ENCODE results near the gene LBH. TPM values are rescaled to one million over a fixed set of nuclear protein-coding genes. Genes with fewer than 3 reads are reported as not detected.

Gene LBH
- total RNA-seq, 1 donor from 2014 or later, result 18.7 TPM

- TF ChIP-seq CTCF (IDR thresholded peaks at IDR 0.05; ENCODE audit: insufficient read depth, low read length, severe bottlenecking), result no peak
- DNase-seq (ENCODE audit: low read depth) (no peak), FAIRE-seq (no peak)
- Histone ChIP-seq H3K4me3 (ENCODE audit: low read depth, low read length) (peak overlapping the region; percentile 48), H3K27me3 (ENCODE audit: control insufficient read depth, insufficient read depth, low read length) (no peaks in the 10 kb centered on the region), H3K36me3 (ENCODE audit: control insufficient read depth, insufficient read depth, low read length) (no peaks in the 10 kb centered on the region)
Measured at GRCh38 chr2:30232801-30233130, 1.4 kb downstream of the LBH start.

DNA sequence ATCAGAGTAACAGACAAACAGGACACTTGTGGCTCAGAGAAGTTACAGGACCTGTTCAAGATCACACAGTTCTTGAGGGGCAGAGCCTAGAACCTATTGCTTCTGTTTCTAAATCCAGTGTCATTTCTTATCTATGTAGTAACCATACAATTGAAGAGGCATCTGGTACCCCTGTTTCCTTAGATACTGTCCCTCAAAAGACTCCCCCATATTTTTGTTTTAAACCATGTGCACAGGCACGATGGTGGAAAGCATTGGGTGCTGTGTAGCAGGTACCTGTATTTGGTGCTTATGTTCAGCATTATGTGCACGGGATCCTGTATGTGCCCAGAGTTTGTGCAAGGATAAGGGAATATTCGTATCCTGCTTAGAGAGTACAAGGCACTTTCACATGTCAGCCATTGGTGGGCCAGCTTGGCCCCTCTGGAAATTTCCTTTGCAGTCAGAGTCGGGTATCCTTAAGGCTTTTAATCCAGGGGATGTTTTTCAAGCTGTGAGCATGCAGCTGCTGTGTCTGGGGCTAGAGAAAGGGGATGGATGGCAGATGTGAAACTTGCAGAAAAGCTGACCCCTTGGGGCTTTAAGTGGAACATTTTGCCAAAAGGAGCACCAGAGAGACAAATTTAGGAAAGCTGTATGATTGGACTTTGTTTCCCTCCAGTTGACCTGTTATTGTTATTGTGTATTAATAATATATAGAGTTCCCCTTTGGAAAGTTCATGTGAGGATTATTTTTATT, 2.1 kb downstream of the LBH start:
- no peak overlapping the region for H3K4me3 ChIP-seq (ENCODE audit: low read depth, low read length)
- FAIRE-seq (no peak), DNase-seq (ENCODE audit: low read depth) (peak; percentile 19)
- no peaks in the 10 kb centered on the region for H3K27me3 ChIP-seq (ENCODE audit: control insufficient read depth, insufficient read depth, low read length)
- TF ChIP-seq CTCF (IDR thresholded peaks at IDR 0.05; ENCODE audit: insufficient read depth, low read length, severe bottlenecking), result no peak
- no peaks in the 10 kb centered on the region for H3K36me3 ChIP-seq (ENCODE audit: control insufficient read depth, insufficient read depth, low read length)

DNA sequence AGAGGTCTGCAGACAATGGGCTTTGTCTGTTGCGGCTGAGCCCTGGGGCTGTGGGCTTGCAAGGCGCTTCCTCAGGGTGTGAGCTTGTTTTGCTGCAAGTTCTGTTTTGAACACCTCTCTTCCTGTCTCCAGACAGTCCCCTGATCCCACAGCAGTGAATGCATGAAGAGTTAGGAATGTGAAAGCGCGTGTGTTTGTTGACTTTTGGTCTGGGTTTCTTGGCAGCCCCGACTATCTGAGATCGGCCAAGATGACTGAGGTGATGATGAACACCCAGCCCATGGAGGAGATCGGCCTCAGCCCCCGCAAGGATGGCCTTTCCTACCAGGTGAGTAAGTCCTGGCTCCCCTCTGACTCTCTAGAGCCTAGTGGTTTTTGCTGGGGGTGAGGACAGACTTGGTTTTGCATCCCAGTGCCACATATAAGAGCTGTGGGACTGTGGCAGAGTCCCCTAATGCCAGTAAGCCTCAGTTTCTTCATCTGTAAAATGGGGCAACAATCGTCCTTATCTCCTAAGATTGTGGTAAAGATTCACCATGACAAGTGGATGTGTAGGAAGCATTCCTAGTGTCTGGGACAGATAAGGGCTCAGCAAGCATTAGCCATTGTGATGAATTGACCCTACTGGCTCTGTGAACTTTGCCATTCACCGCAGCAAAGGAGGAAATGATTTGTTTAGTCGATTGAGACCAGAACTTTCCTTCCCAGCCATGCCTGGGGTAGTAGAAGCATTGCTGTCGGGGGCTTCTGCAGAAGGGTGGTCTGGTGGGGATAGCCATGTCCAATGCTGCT, 3.0 kb downstream of the LBH start:
- TF ChIP-seq CTCF (IDR thresholded peaks at IDR 0.05; ENCODE audit: insufficient read depth, low read length, severe bottlenecking), result no peak
- H3K4me3 ChIP-seq (ENCODE audit: low read depth, low read length), result no peak overlapping the region
- no peak for FAIRE-seq
- H3K27me3 ChIP-seq (ENCODE audit: control insufficient read depth, insufficient read depth, low read length), result no peaks in the 10 kb centered on the region
- no peaks in the 10 kb centered on the region for H3K36me3 ChIP-seq (ENCODE audit: control insufficient read depth, insufficient read depth, low read length)
- DNase-seq (ENCODE audit: low read depth), result peak; percentile 98

DNA sequence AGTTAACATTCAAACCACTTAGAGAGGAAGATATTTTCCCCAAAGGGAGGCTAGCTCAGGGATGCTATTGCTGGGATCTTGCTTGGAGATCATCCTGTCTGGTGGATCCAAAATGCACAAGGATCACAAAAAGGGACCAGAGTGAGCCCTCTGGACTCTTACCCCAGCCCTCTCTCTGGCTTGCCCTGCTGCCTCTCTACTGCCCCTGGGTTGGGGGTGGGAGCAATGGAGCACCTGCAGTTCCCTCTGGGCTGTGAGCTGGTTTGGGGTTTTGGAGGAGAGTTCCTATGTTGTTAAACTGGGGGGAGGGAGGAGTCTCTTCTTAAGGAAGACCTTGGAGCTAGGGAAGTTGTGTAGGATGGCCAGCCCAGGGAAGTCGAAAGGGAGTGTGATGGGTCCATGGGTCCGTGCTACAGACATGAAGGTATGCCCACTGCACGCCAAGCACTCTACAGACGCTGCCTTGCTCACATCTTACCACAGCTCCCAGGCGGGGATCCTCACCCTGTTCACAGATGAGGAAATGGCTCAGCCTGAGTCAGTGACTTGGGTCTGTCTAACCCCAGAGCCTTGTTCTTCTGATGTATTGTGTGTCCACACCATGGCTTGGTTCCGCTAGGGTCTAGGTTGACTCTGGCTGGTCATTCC, 3.8 kb downstream of the LBH start:
- DNase-seq (ENCODE audit: low read depth) (peak; percentile 83), FAIRE-seq (no peak)
- no peak for TF ChIP-seq CTCF (IDR thresholded peaks at IDR 0.05; ENCODE audit: insufficient read depth, low read length, severe bottlenecking)
- Histone ChIP-seq H3K36me3 (ENCODE audit: control insufficient read depth, insufficient read depth, low read length) (no peaks in the 10 kb centered on the region), H3K4me3 (ENCODE audit: low read depth, low read length) (no peak overlapping the region), H3K27me3 (ENCODE audit: control insufficient read depth, insufficient read depth, low read length) (no peaks in the 10 kb centered on the region)

DNA sequence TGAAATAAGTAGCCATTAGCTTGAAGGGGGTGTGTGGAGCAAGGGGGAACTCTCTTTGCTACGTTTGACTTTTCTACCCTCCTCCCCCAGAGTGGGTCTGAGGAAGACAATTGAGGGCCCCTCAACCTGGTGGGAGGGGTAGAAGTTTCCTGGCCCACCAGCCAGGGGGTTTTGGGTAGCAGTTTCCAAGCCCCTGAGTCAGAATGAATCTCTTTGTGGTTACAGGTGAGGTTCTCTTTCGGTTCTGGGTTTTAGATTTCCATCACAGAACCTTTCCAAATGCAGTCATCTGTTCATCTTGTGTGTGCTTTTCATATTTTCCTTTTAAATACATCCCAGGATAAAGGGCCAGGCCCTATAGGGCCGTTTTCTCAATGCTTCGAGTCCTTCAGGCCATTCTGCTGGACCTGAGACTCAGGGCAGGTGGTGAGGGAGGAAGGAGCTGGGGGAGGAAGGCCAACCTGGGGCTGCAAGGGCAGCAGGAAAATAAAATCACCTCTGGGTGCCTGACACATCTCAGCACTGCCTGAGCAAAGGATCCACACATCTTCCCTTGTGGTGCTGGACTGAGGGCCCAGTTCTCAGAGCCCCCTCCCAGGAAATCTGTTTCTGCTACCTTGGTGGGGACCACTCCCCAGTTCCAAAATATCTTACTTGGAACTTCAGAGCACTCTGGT, 4.7 kb downstream of the LBH start:
- DNase-seq (ENCODE audit: low read depth) (no peak), FAIRE-seq (no peak)
- H3K4me3 ChIP-seq (ENCODE audit: low read depth, low read length), result no peak overlapping the region
- no peaks in the 10 kb centered on the region for H3K27me3 ChIP-seq (ENCODE audit: control insufficient read depth, insufficient read depth, low read length)
- TF ChIP-seq CTCF (IDR thresholded peaks at IDR 0.05; ENCODE audit: insufficient read depth, low read length, severe bottlenecking), result no peak
- no peaks in the 10 kb centered on the region for H3K36me3 ChIP-seq (ENCODE audit: control insufficient read depth, insufficient read depth, low read length)
